Neural progenitor cell (in vitro differentiated cells): ENCODE results near the gene FBXO22.

Source experiments
- CTCF ChIP-seq: fragments of 200-600 bp; sonication (generic); IDR thresholded peaks from 2 replicates; pipeline ENCODE4 v1.5.1; 2017; ENCODE audit warnings: antibody characterized with exemption, mild to moderate bottlenecking
- EZH2 ChIP-seq: fragments of 200-600 bp; sonication (generic); IDR thresholded peaks from 2 replicates; pipeline ENCODE4 v1.6.1; 2017; ENCODE audit warnings: antibody characterized with exemption, mild to moderate bottlenecking, moderate library complexity
- EZH2phosphoT487 ChIP-seq: fragments of 200-600 bp; sonication (generic); IDR thresholded peaks from 2 replicates; pipeline ENCODE4 v1.6.1; 2017; ENCODE audit warnings: antibody characterized with exemption

- TF ChIP-seq EZH2 (no peak), CTCF (no peak), EZH2phosphoT487 (no peak)
These were observed 7.9 kb upstream of the FBXO22 start for GRCh38 chr15:75895731-75896130.
